GM21717 (cell line): ENCODE results near the gene KITLG.
"Not testable (repeated sequence)": the region's sequence is repeated elsewhere in the genome, so short reads cannot be mapped to it uniquely, and the experiment has no call there.

Experiments
- ATAC-seq: cut with Tn5 transposase; IDR thresholded peaks from one replicate; pipeline ENCODE4 v1.9.1; 2021; ENCODE audit warnings: mild to moderate bottlenecking, moderate library complexity; ENCODE audit not compliant: unreplicated experiment

KITLG gene, protein sequence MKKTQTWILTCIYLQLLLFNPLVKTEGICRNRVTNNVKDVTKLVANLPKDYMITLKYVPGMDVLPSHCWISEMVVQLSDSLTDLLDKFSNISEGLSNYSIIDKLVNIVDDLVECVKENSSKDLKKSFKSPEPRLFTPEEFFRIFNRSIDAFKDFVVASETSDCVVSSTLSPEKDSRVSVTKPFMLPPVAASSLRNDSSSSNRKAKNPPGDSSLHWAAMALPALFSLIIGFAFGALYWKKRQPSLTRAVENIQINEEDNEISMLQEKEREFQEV

DNA sequence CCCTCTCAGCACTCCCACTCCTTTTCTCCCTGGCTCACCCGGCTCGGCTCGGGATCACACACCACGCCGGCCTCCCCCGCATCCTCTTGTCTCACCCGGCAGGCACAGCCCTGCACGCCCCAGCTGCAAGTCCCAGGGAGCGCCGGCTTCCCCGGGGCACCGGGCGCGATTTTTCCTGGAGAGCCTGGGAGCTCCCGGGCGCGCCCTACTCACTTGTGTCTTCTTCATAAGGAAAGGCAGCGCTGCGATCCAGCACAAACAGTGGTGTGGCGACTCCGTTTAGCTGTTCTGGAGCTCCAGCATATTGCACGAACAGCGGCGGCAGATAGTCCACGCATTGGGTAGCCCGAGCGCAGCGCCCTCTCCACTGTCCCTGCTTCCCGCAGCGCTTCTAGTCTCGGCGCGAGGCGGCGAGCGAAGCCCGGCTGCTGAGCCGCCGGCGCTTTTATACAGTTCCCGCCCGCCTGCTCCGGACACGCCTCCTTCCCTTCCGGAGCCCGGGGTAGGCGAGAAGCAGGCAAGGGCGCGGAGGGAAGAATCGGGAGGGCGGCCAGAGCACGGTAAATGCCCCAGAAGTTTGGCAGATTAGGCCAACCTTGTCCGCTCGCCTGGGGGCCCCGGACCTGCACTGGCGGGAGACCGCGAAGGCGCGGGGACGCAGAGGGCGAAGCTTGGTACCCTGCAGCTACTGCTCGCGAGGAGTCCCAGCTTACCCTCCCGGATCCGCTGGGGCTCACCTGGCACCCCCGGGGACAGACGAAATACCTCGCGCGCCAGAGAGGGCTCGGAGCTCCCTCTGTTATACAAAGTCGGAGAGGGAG is at the start of gene KITLG:
KITLG (minus strand) TSS at position 421 of the 821 bp plus-strand sequence; CDS start at position 228, 193 bp downstream.
- ATAC-seq: peak; percentile 60

- ATAC-seq: no peak
These were observed 48.7 kb upstream of the KITLG start for GRCh38 chr12:88628856-88629509.

DNA sequence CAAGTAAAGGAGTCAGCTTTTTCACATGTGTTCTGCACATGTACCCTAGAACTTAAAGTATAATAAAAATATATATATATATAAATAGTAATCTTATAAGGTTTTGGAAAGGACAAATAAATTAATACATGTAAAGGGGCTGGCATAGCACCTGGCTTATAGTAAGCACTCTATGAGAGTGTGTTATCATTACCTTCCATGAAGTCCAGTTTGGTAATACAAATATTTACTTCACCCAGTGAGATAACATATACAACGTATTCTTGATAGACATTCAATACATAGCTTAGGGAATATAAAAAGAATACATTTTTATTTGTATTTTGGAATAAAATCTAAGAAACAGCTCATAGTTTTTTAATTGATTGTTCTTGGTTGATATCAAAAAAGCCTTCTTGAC is 47.8 kb upstream of the KITLG start:
- not testable (repeated sequence) for ATAC-seq

- ATAC-seq: no peak
These were observed 47.2 kb upstream of the KITLG start for GRCh38 chr12:88627501-88627900.

GRCh38 chr12:88625356-88625755 is 45.1 kb upstream of the KITLG start:
- no peak for ATAC-seq

GRCh38 chr12:88624911-88625310 is 44.6 kb upstream of the KITLG start:
- no peak for ATAC-seq

DNA sequence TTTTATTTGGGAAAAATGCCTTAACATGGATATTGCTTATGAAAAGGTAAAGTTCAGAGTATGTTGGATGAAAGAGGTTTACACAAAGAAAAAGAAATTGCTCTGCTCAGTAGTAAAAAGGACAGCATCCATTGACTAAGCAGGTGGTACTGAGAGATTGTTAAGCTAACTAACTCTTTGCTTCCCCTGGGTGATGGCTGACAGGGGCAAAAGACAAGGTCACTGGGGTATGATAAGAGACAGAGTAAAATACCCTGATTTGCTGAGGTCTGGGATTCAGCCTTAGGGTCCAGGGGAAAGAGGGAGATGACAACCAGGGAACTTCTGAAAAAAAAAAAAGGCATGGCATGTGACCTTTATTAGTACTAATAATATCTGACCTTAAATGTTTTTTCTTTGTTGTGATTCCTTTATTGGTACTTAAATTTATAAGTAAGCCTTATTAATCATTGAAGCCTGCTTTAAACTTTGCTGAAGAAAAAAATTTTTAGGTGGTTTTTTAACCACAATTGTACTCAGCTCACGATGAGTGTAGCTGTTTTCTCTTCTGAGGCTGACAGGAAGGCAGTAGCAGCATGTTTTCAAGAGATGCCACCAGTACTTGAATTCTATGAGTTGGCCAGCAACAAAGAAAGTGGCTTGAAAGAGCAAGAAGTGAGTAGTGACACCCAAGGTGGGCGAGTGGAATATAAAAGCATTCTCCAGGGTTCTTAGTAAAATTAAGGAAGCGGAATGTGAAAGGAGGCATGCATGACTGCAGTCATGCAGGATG is 43.7 kb upstream of the KITLG start:
- ATAC-seq: no peak

GRCh38 chr12:88617352-88617751 is 37.1 kb upstream of the KITLG start:
- no peak for ATAC-seq

DNA sequence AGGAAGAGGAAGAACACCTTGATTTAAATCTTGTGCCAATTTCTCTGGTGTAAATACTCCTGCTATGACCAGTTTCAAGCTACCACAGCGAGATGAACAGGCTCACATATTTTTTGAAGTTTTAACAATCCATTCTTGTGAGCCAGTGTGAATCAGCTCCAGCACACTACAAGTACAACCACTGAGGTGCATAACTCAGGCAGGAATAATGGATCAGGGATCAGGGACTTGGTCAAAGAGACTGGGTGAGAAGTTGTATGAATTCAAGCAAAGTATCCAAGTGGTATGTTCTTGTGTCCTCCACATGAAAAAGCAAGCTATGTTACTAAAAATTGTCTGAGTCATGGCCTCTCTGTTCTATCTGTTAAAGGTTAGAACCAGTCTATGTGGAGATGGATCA is 35.2 kb upstream of the KITLG start:
- ATAC-seq: no peak

GRCh38 chr12:88604646-88605045 is 24.4 kb upstream of the KITLG start:
- ATAC-seq: no peak

DNA sequence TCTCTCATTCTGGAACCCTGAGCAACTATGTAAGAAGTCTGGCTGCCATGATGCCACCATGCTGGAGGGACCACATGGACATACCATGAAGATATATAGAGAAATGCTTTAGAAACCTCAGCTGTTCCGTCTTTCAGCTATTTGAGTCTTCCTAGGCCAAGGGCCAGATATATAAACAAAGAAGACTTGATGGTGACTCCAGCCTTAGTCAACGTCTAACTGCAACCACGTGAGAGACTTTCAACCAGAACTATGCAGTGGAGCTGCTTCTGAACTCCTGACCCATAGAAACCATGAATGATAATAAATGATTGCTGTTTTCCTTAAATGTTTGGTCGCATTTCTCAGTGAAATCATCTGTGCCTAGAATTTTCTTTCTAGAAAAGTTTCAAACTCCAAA is 20.0 kb upstream of the KITLG start:
- ATAC-seq: no peak

DNA sequence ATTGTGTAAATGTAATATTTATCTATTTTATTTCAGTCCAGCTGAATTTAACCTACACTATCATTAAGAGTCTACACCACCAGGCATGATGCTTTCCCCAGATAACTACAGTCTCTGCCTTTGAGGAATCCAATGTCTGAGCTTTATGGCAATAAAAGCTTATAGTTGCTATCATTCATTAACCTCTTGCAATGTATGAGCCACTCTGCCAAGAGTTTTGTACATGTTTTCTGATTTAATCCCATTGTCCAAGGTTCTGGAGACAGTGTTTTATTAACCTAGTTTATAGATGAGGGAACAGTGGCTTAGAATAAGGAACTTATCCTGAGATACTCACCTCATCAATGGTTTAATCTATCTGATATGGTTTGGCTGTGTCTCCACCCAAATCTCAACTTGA is 17.1 kb upstream of the KITLG start:
- ATAC-seq: no peak

DNA sequence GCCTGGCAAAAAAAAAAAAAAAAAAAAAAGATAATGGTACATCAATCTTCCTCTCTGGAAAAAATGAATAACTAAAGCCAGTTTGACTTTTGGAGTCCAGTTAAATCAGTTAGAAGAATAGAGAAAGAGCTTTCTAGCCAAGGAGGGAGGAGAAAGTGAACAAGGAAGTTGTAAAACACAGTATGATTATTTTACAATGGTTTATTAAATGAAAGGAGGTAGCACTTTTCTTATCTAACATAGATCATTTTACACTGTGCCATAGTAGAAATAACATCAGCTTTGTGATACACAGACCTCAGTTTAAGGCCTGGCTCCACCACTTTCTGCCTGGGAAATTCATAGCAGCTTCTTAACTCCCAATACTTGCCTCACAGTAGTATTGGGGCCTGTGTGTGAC is 15.4 kb upstream of the KITLG start:
- ATAC-seq: no peak

- ATAC-seq: no peak
These were observed 14.5 kb upstream of the KITLG start for GRCh38 chr12:88594780-88595179.

- no peak for ATAC-seq
These were observed 11.1 kb upstream of the KITLG start for GRCh38 chr12:88591343-88591742.

DNA sequence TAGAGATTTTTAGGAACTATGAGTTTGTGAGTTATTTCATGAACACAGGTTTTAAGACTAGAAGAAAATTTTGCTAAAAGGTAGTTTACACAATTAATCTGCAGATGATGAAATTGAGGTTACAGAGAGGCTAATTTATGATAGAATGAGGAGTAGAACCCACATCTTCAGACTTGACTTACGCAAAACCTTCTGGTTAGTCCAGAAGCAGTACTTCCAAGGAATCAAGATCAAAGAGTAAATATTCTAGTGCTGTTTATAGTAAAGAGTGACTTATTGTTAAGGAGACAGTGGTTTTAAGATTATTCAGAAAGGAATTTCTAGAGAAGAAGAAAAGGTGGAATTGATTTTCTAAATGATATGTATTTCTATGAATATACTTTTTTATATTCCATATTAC is 10.6 kb upstream of the KITLG start:
- no peak for ATAC-seq

DNA sequence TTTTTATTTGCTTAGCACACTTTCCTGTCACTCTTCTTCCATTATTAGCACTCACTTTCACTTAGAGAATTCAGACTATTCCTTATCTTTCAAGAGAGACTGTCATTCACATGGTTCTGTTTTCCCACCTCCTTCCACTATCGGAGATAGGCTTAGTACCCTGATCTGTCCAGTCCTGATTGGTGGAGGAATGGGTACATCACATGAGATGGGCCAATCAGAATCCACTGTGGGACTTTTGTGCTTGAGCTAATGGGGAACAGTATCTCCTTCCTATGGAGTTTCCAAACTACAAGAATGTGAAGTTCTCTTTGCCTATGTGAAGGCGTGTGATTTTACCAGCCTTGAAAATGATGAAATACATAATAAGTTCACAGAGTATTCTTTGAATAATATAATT is 4.8 kb upstream of the KITLG start:
- ATAC-seq: no peak

DNA sequence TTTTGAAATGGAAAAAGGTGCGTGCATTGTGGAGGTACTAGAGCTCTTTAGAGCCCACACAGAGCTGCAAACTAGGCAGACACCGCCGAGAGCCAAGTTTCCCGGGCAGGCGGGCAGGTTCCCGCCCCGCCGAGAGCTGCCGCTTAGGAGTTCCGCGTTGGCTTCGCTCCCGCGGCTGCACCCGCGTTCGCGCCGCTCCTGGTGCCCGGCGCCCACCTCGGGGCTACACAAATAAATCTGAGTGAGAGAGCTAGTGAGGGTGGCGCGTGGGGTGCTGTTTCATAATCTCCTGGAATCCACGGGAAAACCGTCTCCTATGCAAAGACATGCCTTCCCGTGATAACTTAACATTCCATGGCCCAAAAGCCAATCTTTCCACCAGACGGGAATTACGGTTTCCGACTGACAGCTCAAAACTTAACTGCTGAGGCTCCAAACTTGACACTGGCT is 645 bp downstream of the KITLG start:
- ATAC-seq: no peak

- no peak for ATAC-seq
These were observed 1.1 kb downstream of the KITLG start for GRCh38 chr12:88579161-88579517.

DNA sequence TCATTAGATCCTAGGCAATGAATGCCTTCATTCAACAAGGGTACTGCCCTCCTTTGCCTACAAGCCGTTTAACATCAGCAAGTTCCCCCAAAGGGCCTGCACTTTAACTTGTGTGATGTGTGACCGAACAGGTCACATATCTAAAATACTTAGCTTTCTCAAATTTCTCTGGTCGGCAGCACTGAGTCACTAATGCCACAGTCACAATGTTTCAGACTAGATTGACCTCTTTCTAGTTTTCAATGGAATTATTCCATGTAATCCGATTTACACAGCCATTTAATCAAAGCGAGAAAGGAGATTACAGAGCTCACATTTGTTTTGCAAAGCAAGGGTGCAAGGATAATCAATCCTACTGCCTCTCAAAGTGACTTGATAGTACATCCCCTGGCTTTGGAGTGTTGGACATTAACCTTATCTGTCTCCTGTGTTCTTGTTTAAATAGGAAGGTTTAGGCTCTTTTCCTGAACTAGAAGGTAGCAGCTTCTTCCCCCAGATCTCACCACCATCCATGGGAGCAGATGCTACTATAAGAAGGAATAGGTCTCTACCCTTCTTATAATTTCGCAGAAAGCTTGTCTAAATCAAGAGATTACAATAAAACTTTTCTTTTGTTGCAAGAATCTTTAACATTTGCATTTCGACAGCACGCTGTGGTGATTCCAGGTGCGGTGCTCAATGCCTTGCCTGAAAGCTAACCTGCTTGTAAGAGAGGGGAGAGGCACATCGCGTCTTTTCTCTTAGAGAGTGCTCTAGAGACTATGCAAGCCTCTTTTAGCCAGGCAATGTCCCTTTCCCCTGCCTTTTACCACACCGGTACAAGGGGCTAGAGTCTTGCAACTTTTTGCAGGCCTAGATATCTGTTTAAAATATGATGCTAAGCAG is 1.8 kb downstream of the KITLG start:
- ATAC-seq: no peak
